Fibroblast of villous mesenchyme (primary cell): ENCODE data around the gene ISLR2. TPM values are rescaled to one million over a fixed set of nuclear protein-coding genes. Genes with fewer than 3 reads are reported as not detected.

Source experiments
- DNase-seq: peaks from one replicate; pipeline ENCODE4 v3.0.0-alpha.2; 2010; ENCODE audit warnings: low read depth
- H3K4me3 ChIP-seq: 2 replicates; pipeline ENCODE4 v1.5.1; 2011; ENCODE audit warnings: low read depth, mild to moderate bottlenecking, low read length
- total RNA-seq: library from RNA; depleted of rRNA; stranded (reverse); fragments of >200 nt; gene quantifications from 2 replicates; pipeline ENCODE4 v1.2.3, GENCODE V29; 2012
- TF ChIP-seq, protein P1 (sequence below): IDR thresholded peaks from 2 replicates; pipeline ENCODE4 v1.5.1; 2012; ENCODE audit warnings: low read depth, mild to moderate bottlenecking, low read length; ENCODE audit not compliant: insufficient read depth

Gene ISLR2
- total RNA-seq, 1 donor, result not detected

DNA sequence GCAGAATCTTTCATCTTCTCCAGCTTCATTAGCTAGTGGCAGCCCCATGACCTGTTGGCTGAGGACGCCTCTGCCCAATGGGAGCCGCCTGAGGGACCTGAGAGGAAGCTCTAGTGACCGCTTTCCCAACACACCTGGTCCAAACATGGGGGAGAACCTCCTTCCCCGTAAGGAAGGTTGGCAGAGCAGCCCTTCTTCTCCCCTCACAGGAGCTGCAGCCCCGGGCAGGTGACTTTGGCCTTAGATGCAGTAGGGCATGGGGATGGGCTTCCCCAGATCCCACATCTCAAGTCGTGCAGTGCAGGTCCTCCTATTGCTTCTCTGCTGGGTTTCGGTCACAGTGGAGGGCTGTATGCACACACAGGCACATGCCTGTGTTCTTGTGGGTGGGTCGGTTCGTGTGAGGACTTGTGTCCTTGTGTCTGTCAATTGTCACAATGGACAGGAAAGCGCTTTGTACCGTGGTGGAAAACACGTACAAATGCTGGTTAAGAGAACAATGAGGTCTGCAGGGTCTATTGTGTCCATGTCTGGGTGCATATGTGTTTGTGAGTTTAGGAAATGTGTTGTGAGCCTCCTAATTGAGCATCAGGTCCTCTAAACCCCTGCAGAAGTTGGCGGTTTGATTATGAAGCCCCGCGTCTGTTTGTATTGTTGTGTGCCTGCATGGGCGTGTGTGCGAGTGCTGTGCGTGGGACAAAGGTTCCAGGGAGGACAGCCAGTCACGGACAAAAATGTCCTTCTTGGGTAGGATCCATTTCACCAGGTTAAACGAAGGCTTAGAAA, 1.4 kb downstream of the ISLR2 start:
- DNase-seq, result no peak
- H3K4me3 ChIP-seq, result no peak overlapping the region
- TF ChIP-seq, protein P1, sequence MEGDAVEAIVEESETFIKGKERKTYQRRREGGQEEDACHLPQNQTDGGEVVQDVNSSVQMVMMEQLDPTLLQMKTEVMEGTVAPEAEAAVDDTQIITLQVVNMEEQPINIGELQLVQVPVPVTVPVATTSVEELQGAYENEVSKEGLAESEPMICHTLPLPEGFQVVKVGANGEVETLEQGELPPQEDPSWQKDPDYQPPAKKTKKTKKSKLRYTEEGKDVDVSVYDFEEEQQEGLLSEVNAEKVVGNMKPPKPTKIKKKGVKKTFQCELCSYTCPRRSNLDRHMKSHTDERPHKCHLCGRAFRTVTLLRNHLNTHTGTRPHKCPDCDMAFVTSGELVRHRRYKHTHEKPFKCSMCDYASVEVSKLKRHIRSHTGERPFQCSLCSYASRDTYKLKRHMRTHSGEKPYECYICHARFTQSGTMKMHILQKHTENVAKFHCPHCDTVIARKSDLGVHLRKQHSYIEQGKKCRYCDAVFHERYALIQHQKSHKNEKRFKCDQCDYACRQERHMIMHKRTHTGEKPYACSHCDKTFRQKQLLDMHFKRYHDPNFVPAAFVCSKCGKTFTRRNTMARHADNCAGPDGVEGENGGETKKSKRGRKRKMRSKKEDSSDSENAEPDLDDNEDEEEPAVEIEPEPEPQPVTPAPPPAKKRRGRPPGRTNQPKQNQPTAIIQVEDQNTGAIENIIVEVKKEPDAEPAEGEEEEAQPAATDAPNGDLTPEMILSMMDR, result no peak

DNA sequence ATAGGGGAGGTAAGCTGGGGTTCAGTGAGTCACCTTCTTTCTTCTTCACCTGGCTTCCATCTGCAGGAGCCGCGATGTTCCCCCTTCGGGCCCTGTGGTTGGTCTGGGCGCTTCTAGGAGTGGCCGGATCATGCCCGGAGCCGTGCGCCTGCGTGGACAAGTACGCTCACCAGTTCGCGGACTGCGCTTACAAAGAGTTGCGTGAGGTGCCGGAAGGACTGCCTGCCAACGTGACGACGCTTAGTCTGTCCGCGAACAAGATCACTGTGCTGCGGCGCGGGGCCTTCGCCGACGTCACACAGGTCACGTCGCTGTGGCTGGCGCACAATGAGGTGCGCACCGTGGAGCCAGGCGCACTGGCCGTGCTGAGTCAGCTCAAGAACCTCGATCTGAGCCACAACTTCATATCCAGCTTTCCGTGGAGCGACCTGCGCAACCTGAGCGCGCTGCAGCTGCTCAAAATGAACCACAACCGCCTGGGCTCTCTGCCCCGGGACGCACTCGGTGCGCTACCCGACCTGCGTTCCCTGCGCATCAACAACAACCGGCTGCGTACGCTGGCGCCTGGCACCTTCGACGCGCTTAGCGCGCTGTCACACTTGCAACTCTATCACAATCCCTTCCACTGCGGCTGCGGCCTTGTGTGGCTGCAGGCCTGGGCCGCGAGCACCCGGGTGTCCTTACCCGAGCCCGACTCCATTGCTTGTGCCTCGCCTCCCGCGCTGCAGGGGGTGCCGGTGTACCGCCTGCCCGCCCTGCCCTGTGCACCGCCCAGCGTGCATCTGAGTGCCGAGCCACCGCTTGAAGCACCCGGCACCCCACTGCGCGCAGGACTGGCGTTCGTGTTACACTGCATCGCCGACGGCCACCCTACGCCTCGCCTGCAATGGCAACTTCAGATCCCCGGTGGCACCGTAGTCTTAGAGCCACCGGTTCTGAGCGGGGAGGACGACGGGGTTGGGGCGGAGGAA, 2.6 kb downstream of the ISLR2 start:
- H3K4me3 ChIP-seq, result no peak overlapping the region
- no peak for DNase-seq
- TF ChIP-seq, protein P1, result no peak

DNA sequence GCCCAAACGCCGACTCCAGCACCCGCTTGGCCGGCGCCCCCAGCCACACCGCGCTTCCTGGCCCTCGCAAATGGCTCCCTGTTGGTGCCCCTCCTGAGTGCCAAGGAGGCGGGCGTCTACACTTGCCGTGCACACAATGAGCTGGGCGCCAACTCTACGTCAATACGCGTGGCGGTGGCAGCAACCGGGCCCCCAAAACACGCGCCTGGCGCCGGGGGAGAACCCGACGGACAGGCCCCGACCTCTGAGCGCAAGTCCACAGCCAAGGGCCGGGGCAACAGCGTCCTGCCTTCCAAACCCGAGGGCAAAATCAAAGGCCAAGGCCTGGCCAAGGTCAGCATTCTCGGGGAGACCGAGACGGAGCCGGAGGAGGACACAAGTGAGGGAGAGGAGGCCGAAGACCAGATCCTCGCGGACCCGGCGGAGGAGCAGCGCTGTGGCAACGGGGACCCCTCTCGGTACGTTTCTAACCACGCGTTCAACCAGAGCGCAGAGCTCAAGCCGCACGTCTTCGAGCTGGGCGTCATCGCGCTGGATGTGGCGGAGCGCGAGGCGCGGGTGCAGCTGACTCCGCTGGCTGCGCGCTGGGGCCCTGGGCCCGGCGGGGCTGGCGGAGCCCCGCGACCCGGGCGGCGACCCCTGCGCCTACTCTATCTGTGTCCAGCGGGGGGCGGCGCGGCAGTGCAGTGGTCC, 3.5 kb downstream of the ISLR2 start:
- TF ChIP-seq, protein P1, result no peak
- no peak overlapping the region for H3K4me3 ChIP-seq
- no peak for DNase-seq

DNA sequence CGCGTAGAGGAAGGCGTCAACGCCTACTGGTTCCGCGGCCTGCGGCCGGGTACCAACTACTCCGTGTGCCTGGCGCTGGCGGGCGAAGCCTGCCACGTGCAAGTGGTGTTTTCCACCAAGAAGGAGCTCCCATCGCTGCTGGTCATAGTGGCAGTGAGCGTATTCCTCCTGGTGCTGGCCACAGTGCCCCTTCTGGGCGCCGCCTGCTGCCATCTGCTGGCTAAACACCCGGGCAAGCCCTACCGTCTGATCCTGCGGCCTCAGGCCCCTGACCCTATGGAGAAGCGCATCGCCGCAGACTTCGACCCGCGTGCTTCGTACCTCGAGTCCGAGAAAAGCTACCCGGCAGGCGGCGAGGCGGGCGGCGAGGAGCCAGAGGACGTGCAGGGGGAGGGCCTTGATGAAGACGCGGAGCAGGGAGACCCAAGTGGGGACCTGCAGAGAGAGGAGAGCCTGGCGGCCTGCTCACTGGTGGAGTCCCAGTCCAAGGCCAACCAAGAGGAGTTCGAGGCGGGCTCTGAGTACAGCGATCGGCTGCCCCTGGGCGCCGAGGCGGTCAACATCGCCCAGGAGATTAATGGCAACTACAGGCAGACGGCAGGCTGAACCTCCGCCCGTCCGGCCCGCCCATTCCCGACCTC, 4.1 kb downstream of the ISLR2 start:
- no peak overlapping the region for H3K4me3 ChIP-seq
- no peak for DNase-seq
- TF ChIP-seq, protein P1, result peak; percentile 48

DNA sequence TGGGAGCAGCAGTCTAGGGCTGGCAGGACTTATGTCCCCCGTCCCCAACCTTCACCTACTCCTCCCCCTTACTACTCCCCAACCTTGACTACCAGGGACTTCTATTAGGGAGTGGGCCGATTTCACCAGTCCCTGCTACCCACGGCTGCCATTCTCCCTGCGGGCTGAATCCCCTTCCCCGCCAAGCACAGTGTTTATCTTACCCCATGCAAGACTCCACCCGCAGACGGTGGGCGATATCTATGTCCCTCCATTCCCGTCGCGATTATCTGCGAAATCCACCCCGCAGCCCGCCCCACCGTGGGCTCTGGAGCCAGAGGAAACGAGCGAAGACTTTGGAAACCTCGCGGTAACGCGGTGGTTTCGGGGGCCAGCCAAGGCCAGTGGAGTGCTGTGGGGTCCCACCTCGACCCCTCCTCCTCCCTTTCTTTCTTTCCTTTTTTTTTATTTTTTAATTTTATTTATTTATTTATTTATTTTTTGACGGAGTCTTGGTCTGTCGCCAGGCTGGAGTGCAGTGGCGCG, 4.7 kb downstream of the ISLR2 start:
- TF ChIP-seq, protein P1, result no peak
- DNase-seq, result no peak
- H3K4me3 ChIP-seq, result no peak overlapping the region

DNA sequence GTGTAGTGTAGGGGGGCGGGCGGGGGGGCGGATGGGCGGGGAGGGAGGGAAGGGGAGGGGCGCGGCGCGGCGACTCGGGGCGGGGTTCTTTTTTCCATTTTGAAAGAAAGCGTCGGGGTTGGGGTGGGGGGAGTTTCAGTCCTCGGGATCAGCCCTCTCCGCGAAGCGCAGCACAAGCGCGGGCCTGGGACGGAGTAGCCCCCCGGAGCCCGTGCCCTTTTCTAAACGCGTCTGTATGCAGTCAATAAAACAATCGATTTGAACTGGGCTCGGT, 6.1 kb downstream of the ISLR2 start:
- H3K4me3 ChIP-seq, result peak overlapping the region; percentile 58
- DNase-seq, result no peak
- TF ChIP-seq, protein P1, result no peak
